ENCODE results near the gene ADGRE3.

GRCh38 chr19:14648506-14648905, 26.1 kb downstream of the ADGRE3 start:
- TF ChIP-seq EZH2 (IDR thresholded peaks at IDR 0.05) (no peak), POLR2AphosphoS5 (IDR thresholded peaks at IDR 0.05; ENCODE audit: borderline replicate concordance, low read depth, low read length) (no peak)
